GM23248 (cell line): ENCODE data around the gene N4BP2.

Experiments used
- EZH2 ChIP-seq: fragments of 200-600 bp; sonication (generic); IDR thresholded peaks from 2 replicates; pipeline ENCODE4 v1.6.1; 2018; ENCODE audit warnings: antibody characterized with exemption, mild to moderate bottlenecking; ENCODE audit not compliant: insufficient read depth, poor library complexity, severe bottlenecking
- EZH2phosphoT487 ChIP-seq: fragments of 200-600 bp; sonication (generic); IDR thresholded peaks from 2 replicates; pipeline ENCODE4 v1.6.1; 2018; ENCODE audit warnings: antibody characterized with exemption, moderate library complexity, mild to moderate bottlenecking, low read depth; ENCODE audit not compliant: insufficient read depth

DNA sequence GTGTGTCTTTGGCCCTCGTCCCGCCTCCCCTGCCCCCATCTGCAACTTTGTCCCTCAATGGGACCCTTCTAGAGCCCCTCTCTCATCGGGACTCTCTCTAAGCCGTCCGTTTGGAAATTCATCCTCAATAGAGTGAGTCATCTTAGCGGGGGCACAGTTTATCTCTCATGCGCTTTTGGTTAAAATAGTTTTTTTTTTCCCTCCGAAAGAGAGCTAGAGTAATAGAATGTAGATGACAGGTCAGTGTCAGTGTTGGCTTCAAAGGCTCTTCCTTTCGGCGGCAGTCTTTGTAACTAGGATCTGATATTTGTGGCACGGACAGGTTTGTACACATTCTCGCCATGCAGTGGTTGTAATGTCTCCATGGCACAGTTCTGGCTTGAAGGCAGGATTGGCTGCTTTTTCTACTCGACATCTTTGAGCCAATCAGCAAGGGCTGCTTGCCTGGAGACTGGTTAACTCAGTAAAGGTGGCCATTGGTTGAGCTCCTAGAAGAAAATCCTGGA lies 989 bp downstream of the N4BP2 start:
- no peak for TF ChIP-seq EZH2
- no peak for TF ChIP-seq EZH2phosphoT487
